Measurements from ENCODE around the gene DLG2.
A peak's percentile ranks its signal among the peaks of the same experiment; 100 is the strongest.

The DLG2 gene

GRCh38 chr11:85589373-85589772, 37.8 kb downstream of the DLG2 start:
- Mint-ChIP-seq H3K9me3 (peaks cover 25% of the 10 kb centered on the region), H3K4me3 (no peak overlapping the region)

GRCh38 chr11:85582111-85582510, 45.0 kb downstream of the DLG2 start:
- H3K9me3 Mint-ChIP-seq, result peaks cover 32% of the 10 kb centered on the region
- TF ChIP-seq CTCF (IDR thresholded peaks at IDR 0.05; ENCODE audit: unreplicated experiment in 3 of 3), result no peak
- H3K4me1 Mint-ChIP-seq, result no peaks in the 10 kb centered on the region
- no peak overlapping the region for H3K4me3 Mint-ChIP-seq
- peaks cover 3% of the 10 kb centered on the region for H3K36me3 Mint-ChIP-seq (ENCODE audit: low read depth)
- no peak overlapping the region for H3K27ac Mint-ChIP-seq
- no peaks in the 10 kb centered on the region for H3K27me3 Mint-ChIP-seq (ENCODE audit: low read depth)

More at GRCh38 chr11:85589373-85589772, 37.8 kb downstream of the DLG2 start:
- Mint-ChIP-seq H3K27me3 (ENCODE audit: low read depth) (peaks cover 3% of the 10 kb centered on the region), H3K4me1 (no peaks in the 10 kb centered on the region), H3K27ac (no peak overlapping the region), H3K36me3 (ENCODE audit: low read depth) (peaks cover 8% of the 10 kb centered on the region)
- no peak for TF ChIP-seq CTCF (IDR thresholded peaks at IDR 0.05; ENCODE audit: unreplicated experiment in 3 of 3)

GRCh38 chr11:85575388-85575787, 51.8 kb downstream of the DLG2 start:
- H3K4me1 Mint-ChIP-seq, result peaks cover 24% of the 10 kb centered on the region
- no peak overlapping the region for H3K4me3 Mint-ChIP-seq
- peaks cover 4% of the 10 kb centered on the region for H3K36me3 Mint-ChIP-seq (ENCODE audit: low read depth)
- TF ChIP-seq CTCF (IDR thresholded peaks at IDR 0.05; ENCODE audit: unreplicated experiment in 3 of 3), result no peak
- H3K9me3 Mint-ChIP-seq, result peaks cover 25% of the 10 kb centered on the region
- H3K27ac Mint-ChIP-seq, result peak overlapping the region in 1 of 3 experiments; percentile 19
- no peaks in the 10 kb centered on the region for H3K27me3 Mint-ChIP-seq (ENCODE audit: low read depth)

- peak overlapping the region; percentile 95 to 97 (median 96) for H3K27ac Mint-ChIP-seq
- no peaks in the 10 kb centered on the region for H3K27me3 Mint-ChIP-seq (ENCODE audit: low read depth)
- H3K9me3 Mint-ChIP-seq, result peaks cover 18% of the 10 kb centered on the region
- peak overlapping the region in 2 of 3 experiments; percentile 25 to 71 for H3K4me3 Mint-ChIP-seq
- peaks cover under 1% of the 10 kb centered on the region for H3K36me3 Mint-ChIP-seq (ENCODE audit: low read depth)
- no peak for TF ChIP-seq CTCF (IDR thresholded peaks at IDR 0.05; ENCODE audit: unreplicated experiment in 3 of 3)
- peaks cover 24% of the 10 kb centered on the region for H3K4me1 Mint-ChIP-seq
These were observed 55.1 kb downstream of the DLG2 start for GRCh38 chr11:85572056-85572455.

- Mint-ChIP-seq H3K9me3 (peaks cover 14% of the 10 kb centered on the region), H3K36me3 (ENCODE audit: low read depth) (no peaks in the 10 kb centered on the region), H3K4me3 (no peak overlapping the region), H3K4me1 (peaks cover 21% of the 10 kb centered on the region), H3K27me3 (ENCODE audit: low read depth) (no peaks in the 10 kb centered on the region), H3K27ac (no peak overlapping the region)
- no peak for TF ChIP-seq CTCF (IDR thresholded peaks at IDR 0.05; ENCODE audit: unreplicated experiment in 3 of 3)
These were observed 57.6 kb downstream of the DLG2 start for GRCh38 chr11:85569525-85569924.

- Mint-ChIP-seq H3K27me3 (ENCODE audit: low read depth) (no peaks in the 10 kb centered on the region), H3K4me3 (no peak overlapping the region), H3K27ac (no peak overlapping the region), H3K4me1 (no peaks in the 10 kb centered on the region), H3K36me3 (ENCODE audit: low read depth) (no peaks in the 10 kb centered on the region), H3K9me3 (peaks cover 5% of the 10 kb centered on the region)
- TF ChIP-seq CTCF (IDR thresholded peaks at IDR 0.05; ENCODE audit: unreplicated experiment in 3 of 3), result no peak
These were observed 68.7 kb downstream of the DLG2 start for GRCh38 chr11:85558411-85558810.

Measured in nephron (organoid).